A549 (cell line): Measurements from ENCODE around the gene HPSE. TPM values are rescaled to one million over a fixed set of nuclear protein-coding genes. Genes with fewer than 3 reads are reported as not detected.

Experiments used
- ATAC-seq, 2 experiments: fragments of 200-7000 bp in 1 of 2; fragments of >200 bp in 1 of 2; cut with Nextera tagmentation in 1 of 2; cut with Tn5 transposase in 1 of 2; 3 replicates each; pipeline versions ENCODE4 v1.8.0 to v1.9.1; 2018 to 2020; ENCODE audit warnings: mild to moderate bottlenecking in 1 of 2, moderate library complexity in 1 of 2
- CTCF ChIA-PET: fragments of 300-600 bp; sonication (Branson Sonifier 250); formaldehyde crosslinking; extraction: SDS; loops from one replicate; lab custom pipeline; 2021; ENCODE audit warnings: antibody characterized with exemption, inconsistent platforms; lab: Yijun Ruan, JAX
- POLR2A ChIA-PET: fragments of 350-600 bp; formaldehyde crosslinking; extraction: SDS; loops from one replicate; lab custom pipeline; 2021; ENCODE audit warnings: antibody characterized with exemption, inconsistent platforms; lab: Yijun Ruan, JAX
- DNase-seq, 2 experiments: peaks; one replicate each; pipeline versions ENCODE4 v3.0.0 to v3.0.0-alpha.2; 2011 to 2016; ENCODE audit warnings: low read depth in 1 of 2, low spot score in 1 of 2
- FAIRE-seq: peaks from 2 replicates; lab custom pipeline; 2011; peaks lifted over from hg19 to GRCh38; lab: Jason Lieb, UNC
- H3K27ac ChIP-seq, 2 experiments: fragments of >200 bp; sonication (Bioruptor Twin); formaldehyde crosslinking; 3 replicates each; pipeline ENCODE4 v1.5.1; 2016 to 2017
- H3K4me1 ChIP-seq: fragments of >200 bp; sonication (Bioruptor Twin); formaldehyde crosslinking; 3 replicates; pipeline ENCODE4 v1.6.1; 2016
- H3K4me2 ChIP-seq: fragments of >200 bp; sonication (Bioruptor Twin); formaldehyde crosslinking; 3 replicates; pipeline ENCODE4 v1.6.1; 2016
- H3K4me3 ChIP-seq: fragments of >200 bp; sonication (Bioruptor Twin); formaldehyde crosslinking; 3 replicates; pipeline ENCODE4 v1.5.1; 2016
- H3K9me3 ChIP-seq: fragments of >200 bp; sonication (Bioruptor Twin); formaldehyde crosslinking; 3 replicates; pipeline ENCODE4 v1.6.1; 2016
- CBX8 ChIP-seq: fragments of 200-600 bp; sonication (generic); IDR thresholded peaks from 2 replicates; pipeline ENCODE4 v1.6.1; 2016
- CHD2 ChIP-seq: fragments of 150-350 bp; IDR thresholded peaks from 2 replicates; pipeline ENCODE4 v1.6.1; 2014; ENCODE audit warnings: low read length; ENCODE audit not compliant: partially characterized antibody
- CHD4 ChIP-seq: fragments of 200-600 bp; sonication (generic); IDR thresholded peaks from 2 replicates; pipeline ENCODE4 v1.6.1; 2016; ENCODE audit warnings: antibody characterized with exemption, mild to moderate bottlenecking, borderline replicate concordance
- EP300 ChIP-seq, 2 experiments: fragments of >200 bp; sonication (Bioruptor Twin); formaldehyde crosslinking; IDR thresholded peaks; 2 replicates in 1 of 2; 3 replicates in 1 of 2; pipeline ENCODE4 v1.6.1; 2016 to 2017
- FOSB ChIP-seq: fragments of 250-450 bp; sonication (Bioruptor Pico); IDR thresholded peaks from 2 replicates; pipeline ENCODE4 v1.5.0; 2020; ENCODE audit warnings: mild to moderate bottlenecking, moderate library complexity
- FOSL2 ChIP-seq, 2 experiments: fragments of 450-650 bp in 1 of 2; fragments of >200 bp in 1 of 2; sonication (Bioruptor Twin) in 1 of 2; formaldehyde crosslinking; IDR thresholded peaks; 2 replicates each; pipeline versions ENCODE4 v1.5.0 to v1.6.1; 2016 to 2020; ENCODE audit warnings: mild to moderate bottlenecking in 1 of 2, moderate library complexity in 1 of 2
- HDAC2 ChIP-seq: fragments of 200-600 bp; sonication (generic); IDR thresholded peaks from 2 replicates; pipeline ENCODE4 v1.6.1; 2016
- HOXB5 ChIP-seq: fragments of 250-450 bp; sonication (Bioruptor Pico); IDR thresholded peaks from 2 replicates; pipeline ENCODE4 v1.5.0; 2020; ENCODE audit warnings: mild to moderate bottlenecking, moderate library complexity
- JUN ChIP-seq, 2 experiments: fragments of >200 bp; sonication (Bioruptor Twin); formaldehyde crosslinking; IDR thresholded peaks; 2 replicates in 1 of 2; 3 replicates in 1 of 2; pipeline ENCODE4 v1.6.1; 2016 to 2017
- JUNB ChIP-seq: fragments of >200 bp; sonication (Bioruptor Twin); formaldehyde crosslinking; IDR thresholded peaks from 2 replicates; pipeline ENCODE4 v1.6.1; 2016
- KDM5A ChIP-seq: fragments of 200-600 bp; sonication (generic); IDR thresholded peaks from 2 replicates; pipeline ENCODE4 v1.6.1; 2016; ENCODE audit warnings: antibody characterized with exemption, mild to moderate bottlenecking
- MAZ ChIP-seq: fragments of 150-350 bp; IDR thresholded peaks from 2 replicates; pipeline ENCODE4 v1.6.1; 2014; ENCODE audit warnings: antibody characterized with exemption, low read depth, low read length, borderline replicate concordance
- MYC ChIP-seq: IDR thresholded peaks from 2 replicates; pipeline ENCODE4 v1.6.1; 2012; ENCODE audit warnings: mild to moderate bottlenecking, inconsistent platforms, low read length, improper control_type of control experiment, borderline replicate concordance
- POLR2A ChIP-seq: IDR thresholded peaks from 2 replicates; pipeline ENCODE4 v1.6.1; 2012; ENCODE audit warnings: mild to moderate bottlenecking, low read length
- RAD21 ChIP-seq, 2 experiments: fragments of >200 bp in 1 of 2; sonication (Bioruptor Twin) in 1 of 2; formaldehyde crosslinking in 1 of 2; IDR thresholded peaks in 1 of 2; conservative IDR thresholded peaks in 1 of 2; 2 replicates in 1 of 2; 3 replicates in 1 of 2; pipeline ENCODE4 v1.6.1; 2012 to 2018; ENCODE audit warnings: inconsistent platforms in 1 of 2
- RARB ChIP-seq: fragments of 250-450 bp; sonication (Bioruptor Pico); IDR thresholded peaks from 2 replicates; pipeline ENCODE4 v1.8.0; 2021; ENCODE audit warnings: mild to moderate bottlenecking, moderate library complexity
- RFX5 ChIP-seq: fragments of 450-650 bp; IDR thresholded peaks from 2 replicates; pipeline ENCODE4 v1.7.1; 2014; ENCODE audit warnings: antibody characterized with exemption, mild to moderate bottlenecking, moderate library complexity
- RNF2 ChIP-seq: fragments of 200-600 bp; sonication (generic); IDR thresholded peaks from 2 replicates; pipeline ENCODE4 v1.6.1; 2016; ENCODE audit warnings: low read depth, mild to moderate bottlenecking, antibody characterized with exemption, moderate library complexity, borderline replicate concordance
- SMC3 ChIP-seq: fragments of >200 bp; sonication (Bioruptor Twin); formaldehyde crosslinking; IDR thresholded peaks from 3 replicates; pipeline ENCODE4 v1.6.1; 2018; ENCODE audit warnings: inconsistent platforms
- SREBF2 ChIP-seq: fragments of 450-650 bp; IDR thresholded peaks from 2 replicates; pipeline ENCODE4 v1.6.1; 2014; ENCODE audit warnings: mild to moderate bottlenecking, moderate library complexity
- TFCP2L1 ChIP-seq: fragments of 250-450 bp; sonication (Bioruptor Pico); IDR thresholded peaks from 2 replicates; pipeline ENCODE4 v1.5.0; 2021; ENCODE audit warnings: mild to moderate bottlenecking
- ZSCAN20 ChIP-seq: fragments of 250-450 bp; sonication (Bioruptor Pico); IDR thresholded peaks from 2 replicates; pipeline ENCODE4 v1.8.0; 2022; ENCODE audit warnings: mild to moderate bottlenecking, moderate library complexity
- WGBS: methylation state at CpG from one replicate; pipeline ENCODE4 v1.1.6; 2017; ENCODE audit errors: missing lambda C conversion rate; 5-methylcytosine and 5-hydroxymethylcytosine counted together
- polyA plus RNA-seq, 4 experiments: library from polyadenylated mRNA; depleted of rRNA in 3 of 4; stranded (reverse); fragments of >200 nt; fragmentation: RNase III in 1 of 4; extraction: RNeasy Plus Mini Kit Qiagen cat#74134 plus additional on column Dnase treatment in 1 of 4; gene quantifications; 2 replicates in 3 of 4; 3 replicates in 1 of 4; pipeline ENCODE4 v1.2.3, GENCODE V29; 2011 to 2017
- TF ChIP-seq, protein P1 (sequence below): fragments of >200 bp; sonication (Bioruptor Twin); formaldehyde crosslinking; IDR thresholded peaks from 3 replicates; pipeline ENCODE4 v1.5.1; 2016
- TF ChIP-seq, protein P2 (sequence below): fragments of 250-450 bp; sonication (Bioruptor Pico); IDR thresholded peaks from 2 replicates; pipeline ENCODE4 v1.5.0; 2020; ENCODE audit warnings: low read depth, mild to moderate bottlenecking, moderate library complexity

The HPSE gene
- polyA plus RNA-seq, 2 of the 4 experiments (the other 2 are of a cell fraction), result 0.72 to 1.7 TPM

DNA sequence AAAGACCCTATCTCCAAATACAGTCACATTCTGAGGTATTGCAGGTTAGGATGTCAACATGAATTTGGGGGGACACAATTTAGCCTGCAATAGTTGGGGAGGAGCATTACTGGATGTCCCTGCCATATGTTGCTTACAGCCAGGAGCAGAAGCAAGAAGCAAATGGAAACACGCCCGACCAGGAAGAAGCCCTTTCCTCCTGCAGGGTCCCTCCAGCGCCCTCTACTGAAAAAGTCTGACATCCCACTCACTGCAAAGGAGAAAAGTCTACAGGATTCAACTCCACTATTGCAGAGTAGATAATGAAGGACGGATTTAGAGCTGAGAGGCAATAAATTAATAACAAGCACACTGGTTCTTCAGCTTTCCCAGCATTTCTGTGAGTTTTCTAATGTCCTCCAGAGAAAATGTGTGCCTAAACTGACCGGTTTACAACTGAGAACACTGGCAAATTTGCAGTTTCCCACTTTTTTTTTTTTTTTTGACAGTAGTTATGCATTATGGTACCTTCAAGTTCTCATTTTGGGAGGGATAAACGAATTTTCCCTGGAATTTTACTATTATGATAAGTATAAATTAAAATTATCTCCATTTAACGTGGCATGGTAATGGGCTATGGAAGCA lies 81.8 kb downstream of the HPSE start:
- CTCF ChIA-PET, result interaction anchor here (0.6 to 1.8 kb wide), 6 partner anchors 19 to 197 kb away, joined by 3 to 6 read pairs (median 4); no protein-coding TSS in a partner anchor
- TF ChIP-seq FOSL2 (IDR thresholded peaks at IDR 0.05) (no peak), FOSL2 (CRISPR knock-in tag; IDR thresholded peaks at IDR 0.05) (no peak), TFCP2L1 (no peak), SMC3 (peak; percentile 36; the same call in 2 of the 3 replicates), RAD21 (conservative IDR thresholded peaks at IDR 0.05 in 1 of 2, IDR thresholded peaks at IDR 0.05 in 1 of 2) (peak; percentile 53 to 70)
- TF ChIP-seq, protein P1, sequence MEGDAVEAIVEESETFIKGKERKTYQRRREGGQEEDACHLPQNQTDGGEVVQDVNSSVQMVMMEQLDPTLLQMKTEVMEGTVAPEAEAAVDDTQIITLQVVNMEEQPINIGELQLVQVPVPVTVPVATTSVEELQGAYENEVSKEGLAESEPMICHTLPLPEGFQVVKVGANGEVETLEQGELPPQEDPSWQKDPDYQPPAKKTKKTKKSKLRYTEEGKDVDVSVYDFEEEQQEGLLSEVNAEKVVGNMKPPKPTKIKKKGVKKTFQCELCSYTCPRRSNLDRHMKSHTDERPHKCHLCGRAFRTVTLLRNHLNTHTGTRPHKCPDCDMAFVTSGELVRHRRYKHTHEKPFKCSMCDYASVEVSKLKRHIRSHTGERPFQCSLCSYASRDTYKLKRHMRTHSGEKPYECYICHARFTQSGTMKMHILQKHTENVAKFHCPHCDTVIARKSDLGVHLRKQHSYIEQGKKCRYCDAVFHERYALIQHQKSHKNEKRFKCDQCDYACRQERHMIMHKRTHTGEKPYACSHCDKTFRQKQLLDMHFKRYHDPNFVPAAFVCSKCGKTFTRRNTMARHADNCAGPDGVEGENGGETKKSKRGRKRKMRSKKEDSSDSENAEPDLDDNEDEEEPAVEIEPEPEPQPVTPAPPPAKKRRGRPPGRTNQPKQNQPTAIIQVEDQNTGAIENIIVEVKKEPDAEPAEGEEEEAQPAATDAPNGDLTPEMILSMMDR, result peak; percentile 56
- POLR2A ChIA-PET, result no interaction called here
- Histone ChIP-seq H3K27ac (peak overlapping the region; percentile 32 to 53; a peak in 4 of 6 replicates), H3K4me3 (no peak overlapping the region), H3K4me2 (no peak overlapping the region), H3K4me1 (peaks cover 50% of the 10 kb centered on the region), H3K9me3 (no peaks in the 10 kb centered on the region)
- WGBS, result 28% methylated on average over 7 of the region's 7 CpGs
- DNase-seq, result peak; percentile 35 to 74
- peak; percentile 39 to 65; a peak in 3 of 6 replicates for ATAC-seq
- FAIRE-seq, result no peak

DNA sequence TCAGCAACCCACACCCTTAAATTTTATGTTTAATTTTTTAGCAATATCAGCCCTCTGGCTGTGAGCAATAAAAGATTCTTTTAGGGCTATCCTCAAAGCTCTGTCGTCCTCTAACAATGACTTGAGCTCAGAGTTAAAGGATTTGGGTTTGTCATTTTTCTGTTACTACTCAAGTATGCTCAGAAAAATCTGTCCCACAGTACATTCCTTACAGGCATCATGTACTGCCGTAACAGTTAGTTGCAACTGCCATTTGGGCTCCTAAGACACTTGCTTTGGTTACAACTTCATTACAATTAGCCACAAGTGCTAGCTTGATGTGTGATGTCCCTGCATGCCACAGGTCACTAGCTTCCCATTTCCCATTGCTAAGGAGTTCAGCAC lies 83.2 kb downstream of the HPSE start:
- Histone ChIP-seq H3K4me2 (no peak overlapping the region), H3K4me3 (no peak overlapping the region), H3K9me3 (no peaks in the 10 kb centered on the region), H3K27ac (no peak overlapping the region), H3K4me1 (peaks cover 38% of the 10 kb centered on the region)
- FAIRE-seq (no peak), DNase-seq (no peak), ATAC-seq (no peak)
- 93% methylated on average over 2 of the region's 2 CpGs for WGBS
- POLR2A ChIA-PET, result interaction anchor here (0.5 kb wide), 1 partner anchor 173 kb away, joined by 4 read pairs; no protein-coding TSS in a partner anchor
- CTCF ChIA-PET, result interaction anchor here (0.6 to 2.6 kb wide), 7 partner anchors 9 to 178 kb away, joined by 3 to 12 read pairs (median 3); no protein-coding TSS in a partner anchor
- TF ChIP-seq RNF2 (no peak), SREBF2 (no peak), KDM5A (no peak), FOSB (CRISPR knock-in tag) (no peak), RARB (no peak), ZSCAN20 (CRISPR knock-in tag) (no peak), EP300 (IDR thresholded peaks at IDR 0.05) (no peak), JUNB (no peak), CHD2 (no peak), HDAC2 (no peak), MYC (no peak), RFX5 (no peak), POLR2A (no peak), SMC3 (no peak), MAZ (no peak), HOXB5 (CRISPR knock-in tag) (no peak), JUN (IDR thresholded peaks at IDR 0.05) (no peak), CHD4 (no peak), CBX8 (no peak)
- TF ChIP-seq, protein P2, sequence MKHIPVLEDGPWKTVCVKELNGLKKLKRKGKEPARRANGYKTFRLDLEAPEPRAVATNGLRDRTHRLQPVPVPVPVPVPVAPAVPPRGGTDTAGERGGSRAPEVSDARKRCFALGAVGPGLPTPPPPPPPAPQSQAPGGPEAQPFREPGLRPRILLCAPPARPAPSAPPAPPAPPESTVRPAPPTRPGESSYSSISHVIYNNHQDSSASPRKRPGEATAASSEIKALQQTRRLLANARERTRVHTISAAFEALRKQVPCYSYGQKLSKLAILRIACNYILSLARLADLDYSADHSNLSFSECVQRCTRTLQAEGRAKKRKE (CRISPR knock-in tag), result no peak
